ENCODE results near the gene ICAM1. TPM values are rescaled to one million over a fixed set of nuclear protein-coding genes. Genes with fewer than 3 reads are reported as not detected.

ICAM1 gene
- total RNA-seq: 33.3 and 41.0 TPM in 2 replicates

DNA sequence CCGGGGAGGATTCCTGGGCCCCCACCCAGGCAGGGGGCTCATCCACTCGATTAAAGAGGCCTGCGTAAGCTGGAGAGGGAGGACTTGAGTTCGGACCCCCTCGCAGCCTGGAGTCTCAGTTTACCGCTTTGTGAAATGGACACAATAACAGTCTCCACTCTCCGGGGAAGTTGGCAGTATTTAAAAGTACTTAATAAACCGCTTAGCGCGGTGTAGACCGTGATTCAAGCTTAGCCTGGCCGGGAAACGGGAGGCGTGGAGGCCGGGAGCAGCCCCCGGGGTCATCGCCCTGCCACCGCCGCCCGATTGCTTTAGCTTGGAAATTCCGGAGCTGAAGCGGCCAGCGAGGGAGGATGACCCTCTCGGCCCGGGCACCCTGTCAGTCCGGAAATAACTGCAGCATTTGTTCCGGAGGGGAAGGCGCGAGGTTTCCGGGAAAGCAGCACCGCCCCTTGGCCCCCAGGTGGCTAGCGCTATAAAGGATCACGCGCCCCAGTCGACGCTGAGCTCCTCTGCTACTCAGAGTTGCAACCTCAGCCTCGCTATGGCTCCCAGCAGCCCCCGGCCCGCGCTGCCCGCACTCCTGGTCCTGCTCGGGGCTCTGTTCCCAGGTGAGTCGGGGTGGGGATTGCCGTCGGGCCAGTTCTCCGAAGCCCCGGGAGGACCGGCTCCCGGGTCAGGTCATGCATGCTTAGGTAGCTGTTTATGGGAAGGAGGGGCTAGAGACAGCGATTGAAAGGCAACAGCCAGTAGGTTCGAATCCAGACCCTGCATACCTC, at the start of gene ICAM1:
TSS of gene ICAM1 (plus strand) at position 505 of the 779 bp plus-strand sequence. CDS start at position 545, 40 bp downstream.

DNA sequence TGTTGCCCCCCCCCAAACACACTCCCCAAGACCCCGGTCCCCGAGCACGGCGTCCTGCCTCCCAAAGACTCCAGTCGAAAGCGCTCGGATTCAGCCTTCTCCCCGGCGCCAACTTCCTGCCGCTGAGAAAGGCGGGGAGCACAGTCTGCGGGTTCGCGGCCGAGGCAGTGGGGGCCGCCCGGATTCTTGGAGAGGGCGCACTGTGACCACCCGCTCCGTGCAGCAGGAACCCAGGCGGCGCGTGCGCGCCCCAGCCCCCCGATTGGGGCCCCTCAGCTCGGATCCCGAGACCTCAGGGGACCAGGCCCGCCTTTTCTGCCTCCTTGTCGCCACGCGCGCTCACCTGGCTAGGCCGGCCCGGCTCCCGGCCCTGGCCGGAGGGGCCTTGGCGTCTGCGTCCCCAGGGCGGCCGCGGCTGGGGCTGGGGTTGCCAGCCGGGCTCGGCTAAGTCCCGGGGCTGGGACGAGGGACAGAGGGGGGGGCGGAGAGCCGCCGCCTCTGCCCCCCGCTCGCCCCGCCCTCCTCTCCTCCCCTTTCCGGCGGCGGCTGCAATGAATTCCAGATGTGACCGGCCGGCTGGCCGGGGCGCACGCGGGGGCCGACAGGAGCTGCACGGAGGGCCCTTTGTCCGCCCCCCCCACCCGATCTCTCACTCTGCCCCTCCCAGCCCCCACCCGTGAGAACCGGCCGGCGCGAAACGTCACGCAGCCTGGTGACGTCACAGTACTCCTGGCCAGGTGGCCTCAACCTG, 39.9 kb upstream of the ICAM1 start, which contains the start of gene S1PR2:
TSS of gene S1PR2 (minus strand) at position 471 of the 751 bp plus-strand sequence. CDS start 6,426 bp downstream, outside the sequence.

DNA sequence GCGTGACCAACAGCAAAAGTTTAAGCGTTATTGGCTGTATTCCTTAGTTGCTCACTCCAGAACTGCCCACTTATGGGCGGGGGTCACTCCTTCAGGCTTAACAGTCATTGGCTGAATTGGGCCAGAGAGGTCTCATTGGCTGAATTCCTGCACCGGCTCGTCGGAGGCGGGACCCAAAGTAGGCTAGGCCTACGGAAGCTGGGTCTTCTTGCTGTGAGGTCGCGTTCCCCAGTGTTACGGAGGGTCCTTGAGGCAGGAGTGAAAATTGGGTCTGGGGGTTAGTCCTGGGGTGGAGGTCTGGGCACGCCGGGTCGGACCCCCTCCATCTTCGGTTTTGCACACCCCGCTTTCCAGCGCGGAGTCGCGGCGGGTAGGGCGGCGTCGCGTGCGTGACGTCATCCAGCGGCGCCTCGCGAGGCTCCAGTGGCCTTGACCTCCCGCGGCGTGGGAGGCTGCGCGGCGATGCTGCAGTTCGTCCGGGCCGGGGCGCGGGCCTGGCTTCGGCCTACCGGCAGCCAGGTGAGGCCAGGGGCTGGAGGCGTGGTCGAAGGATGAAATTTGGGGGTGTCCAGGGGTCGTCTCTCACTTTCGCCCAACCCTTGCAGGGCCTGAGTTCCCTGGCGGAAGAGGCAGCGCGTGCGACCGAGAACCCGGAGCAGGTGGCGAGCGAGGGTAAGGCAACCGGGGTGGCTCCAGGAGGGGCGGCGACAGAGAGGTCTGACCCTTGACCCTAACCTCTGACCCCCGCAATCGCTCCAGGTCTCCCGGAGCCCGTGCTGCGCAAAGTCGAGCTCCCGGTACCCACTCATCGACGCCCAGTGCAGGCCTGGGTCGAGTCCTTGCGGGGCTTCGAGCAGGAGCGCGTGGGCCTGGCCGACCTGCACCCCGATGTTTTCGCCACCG, 18.9 kb upstream of the ICAM1 start, which contains the start of gene MRPL4:
TSS of gene MRPL4 (plus strand) at position 423 of the 903 bp plus-strand sequence. CDS start at position 463, 40 bp downstream.

GRCh38 chr19:10286803-10287737, 16.1 kb downstream of the ICAM1 start, which contains the start of gene ICAM4:
ICAM4 (plus strand) TSS chr19:10286955; CDS start chr19:10287013, 58 bp downstream.

GRCh38 chr19:10289836-10290356, 19.0 kb downstream of the ICAM1 start, which contains the start of gene ICAM5:
ICAM5 (plus strand) TSS chr19:10289952; CDS start chr19:10290044, 92 bp downstream.

GRCh38 chr19:10309423-10309822, 38.5 kb downstream of the ICAM1 start, which contains the start of gene ZGLP1:
ZGLP1 (minus strand) TSS chr19:10309815.

GRCh38 chr19:10315335-10316214, 44.7 kb downstream of the ICAM1 start, which contains the start of gene FDX2:
FDX2 (minus strand) TSS chr19:10316015; CDS start chr19:10315996, 19 bp downstream.

DNA sequence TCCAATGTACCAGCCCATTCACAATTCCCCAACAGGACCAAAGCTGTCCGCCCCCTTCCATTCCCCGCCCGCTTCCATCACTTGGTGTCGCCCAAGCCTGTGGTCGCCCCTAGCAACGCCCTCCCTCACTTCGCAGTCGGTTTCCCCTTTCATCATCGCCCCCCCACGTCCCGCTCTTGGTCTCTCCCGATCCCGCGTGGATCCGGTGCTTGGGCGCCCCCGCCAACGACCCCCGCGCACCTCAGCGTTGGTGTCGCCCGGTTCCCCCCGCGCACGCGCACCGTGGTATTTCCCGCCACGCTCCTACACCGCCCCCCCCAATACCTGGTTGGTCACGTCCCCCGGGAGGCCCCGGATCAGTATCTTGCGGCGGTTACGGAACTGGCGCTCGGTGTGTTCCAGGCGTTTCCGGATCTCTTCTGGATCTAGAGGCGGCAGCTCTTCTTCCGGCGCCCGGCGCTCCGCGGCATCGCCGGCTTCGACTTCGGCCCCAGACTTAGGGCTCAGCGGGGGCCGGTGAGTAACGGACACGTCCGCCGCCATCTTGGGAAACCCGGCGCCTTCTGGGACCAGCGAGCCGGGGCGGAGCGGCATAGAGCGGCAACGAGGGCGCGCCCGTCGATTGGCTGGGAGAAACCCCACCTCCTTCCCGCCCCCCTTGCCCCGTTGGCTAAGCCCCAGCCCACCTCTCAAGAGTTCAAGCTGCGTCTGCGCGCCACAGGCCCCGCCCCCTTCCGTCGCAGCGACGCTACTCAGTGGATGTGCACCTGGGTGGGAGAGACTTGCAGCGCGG, 62.2 kb downstream of the ICAM1 start, which contains the start of gene RAVER1:
TSS of gene RAVER1 (minus strand) at position 565 of the 793 bp plus-strand sequence. CDS start at position 543, 22 bp downstream.

Small RNAs within 50 kb of the gene (small RNA-seq; reads per million reads assigned to genes)
- not detected for gene AC011511.1
- gene AC011511.4: not detected
- gene MIR4322: not detected

Other genes with a start within 250 kb of the ICAM1 start
- 22.0 and 24.5 TPM in 2 replicates for gene SHFL, start 184.8 kb upstream of the ICAM1 start, total RNA-seq
- 0.11 and 0.39 TPM in 2 replicates for gene ANGPTL6, start 168.4 kb upstream of the ICAM1 start, total RNA-seq
- gene PPAN, start 164.8 kb upstream of the ICAM1 start, total RNA-seq: 18.2 and 24.6 TPM in 2 replicates
- gene P2RY11, start 159.4 kb upstream of the ICAM1 start, total RNA-seq: 1.0 and 1.4 TPM in 2 replicates
- 162 and 231 TPM in 2 replicates for gene EIF3G, start 151.2 kb upstream of the ICAM1 start, total RNA-seq
- gene DNMT1, start 76.2 kb upstream of the ICAM1 start, total RNA-seq: 43.0 and 48.3 TPM in 2 replicates
- gene S1PR2, start 39.8 kb upstream of the ICAM1 start, total RNA-seq: 15.5 and 17.2 TPM in 2 replicates
- gene MRPL4, start 18.9 kb upstream of the ICAM1 start, total RNA-seq: 25.6 and 30.3 TPM in 2 replicates
- 0.13 and 0.32 TPM in 2 replicates for gene ICAM4, start 15.8 kb downstream of the ICAM1 start, total RNA-seq
- under 0.01 and 0.13 TPM in 2 replicates for gene ICAM5, start 18.8 kb downstream of the ICAM1 start, total RNA-seq
- 0.13 and 0.32 TPM in 2 replicates for gene ZGLP1, start 38.7 kb downstream of the ICAM1 start, total RNA-seq
- gene FDX2, start 44.9 kb downstream of the ICAM1 start, total RNA-seq: 18.4 and 19.8 TPM in 2 replicates
- gene RAVER1, start 62.4 kb downstream of the ICAM1 start, total RNA-seq: 7.6 and 10.8 TPM in 2 replicates
- 5.1 and 5.4 TPM in 2 replicates for gene ICAM3, start 68.5 kb downstream of the ICAM1 start, total RNA-seq
- gene TYK2, start 109.5 kb downstream of the ICAM1 start, total RNA-seq: 41.3 and 46.0 TPM in 2 replicates
- 122 and 138 TPM in 2 replicates for gene CDC37, start 132.4 kb downstream of the ICAM1 start, total RNA-seq
- gene PDE4A, start 149.4 kb downstream of the ICAM1 start, total RNA-seq: 5.3 and 6.8 TPM in 2 replicates
- gene KEAP1, start 232.2 kb downstream of the ICAM1 start, total RNA-seq: 51.2 and 55.7 TPM in 2 replicates
- gene S1PR5, start 246.3 kb downstream of the ICAM1 start, total RNA-seq: under 0.01 and 0.13 TPM in 2 replicates